ENCODE measurements around the gene EHMT1.

Gene EHMT1

DNA sequence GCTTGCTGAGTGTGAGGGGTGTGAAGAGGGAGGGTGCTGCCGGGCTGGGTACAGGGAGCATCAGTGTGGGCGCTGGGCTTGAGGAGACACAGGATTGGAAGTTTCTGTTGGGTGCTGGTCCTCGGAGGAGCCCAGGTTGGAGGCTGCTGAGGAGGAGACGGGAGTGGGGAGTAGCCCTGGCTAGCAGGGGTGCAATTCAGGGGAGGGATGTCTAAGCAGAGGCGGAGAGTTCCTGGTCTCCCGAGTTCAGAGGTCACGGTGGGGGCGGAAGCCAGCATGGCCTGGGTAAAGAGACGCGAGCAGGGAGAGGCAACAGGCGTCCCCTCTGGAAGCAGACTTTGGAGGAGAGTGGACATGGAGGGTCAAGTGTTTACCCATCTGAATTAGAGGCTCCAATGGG, 196.0 kb downstream of the EHMT1 start:
- DNase-seq, result no peak

- DNase-seq, result no peak
Measured at GRCh38 chr9:137815256-137816255, 196.8 kb downstream of the EHMT1 start.

DNA sequence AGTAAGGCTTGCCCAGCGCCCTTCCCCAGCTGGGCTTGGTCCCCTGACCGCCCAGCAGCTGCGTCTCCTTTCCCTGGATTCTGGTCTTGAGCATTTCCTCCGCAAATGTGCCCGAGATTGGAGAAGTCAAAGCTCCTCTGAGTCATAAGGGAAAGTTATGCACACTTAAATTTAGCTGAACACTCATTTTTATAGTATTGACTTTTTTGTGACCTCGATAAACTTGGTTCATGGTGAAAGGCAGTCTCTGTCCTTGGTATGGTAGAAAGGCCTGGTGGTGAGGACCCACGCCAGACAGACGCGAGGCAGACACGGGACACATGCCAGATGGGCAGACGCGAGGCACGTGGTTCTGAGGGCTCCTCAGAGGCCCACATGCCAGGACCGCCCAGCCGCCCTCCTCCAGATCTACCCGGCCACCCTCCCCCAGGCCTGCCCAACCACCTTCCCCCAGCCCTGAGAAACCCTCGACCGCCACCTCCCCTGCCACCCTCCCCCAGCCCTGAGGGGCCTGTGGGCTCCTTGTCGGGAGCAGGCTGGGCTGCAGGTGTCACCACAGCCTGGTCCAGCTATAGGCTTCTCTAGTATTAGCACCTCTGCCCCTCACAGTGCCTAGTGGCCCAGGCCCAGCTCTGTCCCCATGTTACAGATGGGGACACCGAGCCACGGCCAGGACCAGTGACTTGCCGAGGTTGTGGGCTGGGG, 197.9 kb downstream of the EHMT1 start:
- no peak for DNase-seq

GRCh38 chr9:137817236-137818200, 198.7 kb downstream of the EHMT1 start:
- no peak for DNase-seq

DNA sequence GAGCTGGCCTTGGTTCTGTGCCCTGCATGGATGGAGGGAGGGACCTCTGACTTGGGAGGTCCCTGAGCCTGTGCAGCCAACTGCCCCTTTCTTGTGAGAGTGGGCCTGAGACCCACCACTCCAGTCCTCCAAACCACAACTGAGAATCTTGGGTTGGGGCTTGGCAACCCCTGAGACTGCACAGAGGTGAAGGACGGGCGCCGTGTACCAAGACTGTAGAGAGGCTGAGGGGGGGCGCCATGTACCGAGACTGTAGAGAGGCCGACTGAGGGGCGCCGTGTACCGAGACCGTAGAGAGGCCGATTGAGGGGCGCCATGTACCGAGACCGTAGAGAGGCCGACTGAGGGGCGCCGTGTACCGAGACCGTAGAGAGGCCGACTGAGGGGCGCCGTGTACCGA, 199.5 kb downstream of the EHMT1 start:
- no peak for DNase-seq

DNA sequence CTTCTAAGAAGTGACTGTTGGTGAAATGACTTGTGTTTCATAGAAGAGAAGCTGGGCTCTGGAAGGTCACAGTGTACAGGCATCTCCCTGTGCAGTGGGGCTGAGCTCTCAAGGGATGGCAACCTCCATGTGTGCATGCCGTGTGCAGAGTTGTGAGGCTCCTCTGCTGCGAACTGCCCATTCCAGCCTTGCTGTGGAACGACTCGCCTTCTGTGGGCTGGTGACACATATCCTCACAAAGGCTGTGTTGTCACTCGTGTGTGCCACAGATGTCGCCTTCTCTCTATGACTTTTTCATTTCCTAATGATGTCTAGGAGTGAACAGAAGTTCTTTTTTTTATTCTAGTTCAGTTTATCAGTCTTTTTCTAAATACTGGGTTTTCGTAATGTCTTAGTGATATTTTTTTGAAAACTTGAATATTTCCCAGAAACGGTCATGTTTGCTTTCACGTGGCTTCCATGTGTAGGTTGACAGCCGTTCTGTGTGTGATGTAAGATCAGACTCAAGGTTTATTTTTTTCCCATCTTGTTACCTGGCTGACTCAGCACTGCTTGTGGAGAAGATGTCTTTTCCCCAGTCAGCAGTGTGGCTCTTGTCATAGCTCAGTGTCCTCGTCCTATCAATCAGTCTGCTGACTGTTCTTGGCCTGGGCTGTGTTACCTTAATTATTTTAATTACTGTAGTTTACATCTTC, 201.5 kb downstream of the EHMT1 start:
- DNase-seq, result no peak

DNA sequence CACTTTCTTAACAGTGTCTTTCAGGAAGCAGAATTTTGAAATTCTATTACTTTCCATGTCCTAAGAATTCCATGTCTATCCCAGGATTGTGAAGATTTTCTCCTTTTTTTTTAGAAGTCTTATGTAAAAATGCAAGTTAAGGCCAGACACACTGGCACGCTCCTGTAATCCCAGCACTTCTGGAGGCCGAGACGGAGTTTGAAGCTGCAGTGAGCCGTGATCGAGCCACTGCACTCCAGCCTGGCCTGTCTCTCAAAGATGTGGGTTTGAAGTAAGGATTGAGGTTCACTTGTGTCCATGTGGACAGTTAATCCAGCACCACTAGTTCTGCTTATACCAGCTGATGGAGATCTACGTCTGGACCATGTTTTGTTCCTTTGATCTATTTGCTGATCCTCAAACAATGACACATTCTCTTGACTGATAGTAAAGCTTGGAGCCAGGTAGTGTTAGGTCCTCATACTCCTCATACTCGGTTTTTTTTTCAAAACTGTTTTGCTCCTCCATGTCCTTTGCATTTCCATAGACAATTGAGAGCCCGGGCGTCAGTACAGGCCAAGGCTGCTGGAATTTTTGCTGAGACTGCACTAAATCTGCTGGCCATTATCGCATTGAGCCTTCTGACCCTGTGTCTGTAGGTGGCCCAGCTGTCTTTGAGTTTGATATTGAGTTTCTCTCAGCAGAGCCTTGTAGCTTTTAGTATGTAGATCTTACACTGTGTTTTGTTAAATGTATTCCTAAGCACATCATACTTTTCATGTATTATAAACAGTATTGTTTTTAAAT, 205.4 kb downstream of the EHMT1 start:
- DNase-seq, result no peak

DNA sequence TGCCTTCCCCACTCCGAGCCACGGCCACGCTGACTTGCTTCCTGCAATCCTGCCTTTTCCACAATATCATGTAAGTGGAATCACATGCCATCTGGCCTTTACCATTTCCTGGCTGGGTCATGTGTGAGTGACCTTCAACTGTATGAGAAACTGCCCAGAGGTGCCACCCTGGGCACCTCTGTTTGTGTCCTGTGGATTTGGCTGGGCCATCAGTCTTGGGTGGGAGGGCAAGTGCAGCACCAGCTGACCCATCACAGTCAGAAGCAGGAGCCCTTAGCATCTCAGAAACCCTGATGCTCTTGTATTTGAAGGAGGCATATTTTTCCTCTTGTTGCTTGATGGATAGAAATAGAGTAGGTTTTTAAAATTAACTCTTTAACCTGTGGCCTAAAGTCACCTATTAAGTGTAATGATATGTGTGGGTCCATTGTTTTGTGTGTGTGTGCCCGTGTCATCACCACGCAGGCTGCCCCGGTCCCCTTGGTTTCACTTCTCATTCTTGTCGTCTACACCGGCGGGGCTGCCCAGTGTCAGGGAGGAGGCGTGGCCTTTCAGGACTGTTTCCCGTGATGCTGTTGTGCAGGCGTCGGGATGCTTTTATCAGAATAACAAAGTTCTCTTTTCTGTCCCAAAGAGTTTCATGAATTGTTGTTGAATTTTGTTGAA, 206.7 kb downstream of the EHMT1 start:
- DNase-seq, result no peak

- no peak for DNase-seq
Measured at GRCh38 chr9:137827908-137828526, 209.2 kb downstream of the EHMT1 start.

DNA sequence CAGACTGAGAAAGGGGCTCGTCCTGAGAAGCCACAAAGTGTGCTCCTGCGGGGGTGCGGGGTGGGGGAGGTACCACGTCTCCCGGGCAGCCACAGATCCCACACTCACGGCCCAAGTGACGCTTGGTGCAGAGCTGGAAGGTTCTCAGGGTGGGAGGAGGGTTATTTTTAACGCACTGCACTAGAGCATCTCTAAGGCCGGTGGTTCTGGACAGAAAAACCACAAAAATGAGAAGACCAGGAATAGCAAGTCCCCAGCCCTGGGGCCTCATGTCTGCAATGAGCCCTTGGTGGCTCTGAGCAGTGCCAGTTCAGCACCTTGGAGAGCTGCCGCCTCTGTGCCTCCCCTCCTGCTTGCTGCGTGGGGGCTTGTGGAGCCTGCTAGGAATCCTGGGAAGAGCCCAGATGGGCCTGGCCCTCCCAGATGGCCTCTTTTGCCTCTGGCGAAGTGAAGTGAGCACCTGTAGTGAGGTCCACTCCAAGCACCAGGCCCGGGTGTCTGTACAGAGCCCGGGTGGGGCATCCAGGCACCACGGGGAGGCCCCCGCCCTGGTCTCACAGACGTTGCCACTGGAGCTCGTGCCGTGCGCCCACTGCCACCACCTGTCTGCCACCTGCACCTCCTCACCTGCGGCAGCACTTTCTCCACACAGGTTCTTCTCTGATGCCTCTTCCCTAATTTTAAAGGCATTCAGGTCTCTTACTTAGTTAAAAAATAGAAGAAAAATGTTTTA, 209.9 kb downstream of the EHMT1 start:
- no peak for DNase-seq

DNA sequence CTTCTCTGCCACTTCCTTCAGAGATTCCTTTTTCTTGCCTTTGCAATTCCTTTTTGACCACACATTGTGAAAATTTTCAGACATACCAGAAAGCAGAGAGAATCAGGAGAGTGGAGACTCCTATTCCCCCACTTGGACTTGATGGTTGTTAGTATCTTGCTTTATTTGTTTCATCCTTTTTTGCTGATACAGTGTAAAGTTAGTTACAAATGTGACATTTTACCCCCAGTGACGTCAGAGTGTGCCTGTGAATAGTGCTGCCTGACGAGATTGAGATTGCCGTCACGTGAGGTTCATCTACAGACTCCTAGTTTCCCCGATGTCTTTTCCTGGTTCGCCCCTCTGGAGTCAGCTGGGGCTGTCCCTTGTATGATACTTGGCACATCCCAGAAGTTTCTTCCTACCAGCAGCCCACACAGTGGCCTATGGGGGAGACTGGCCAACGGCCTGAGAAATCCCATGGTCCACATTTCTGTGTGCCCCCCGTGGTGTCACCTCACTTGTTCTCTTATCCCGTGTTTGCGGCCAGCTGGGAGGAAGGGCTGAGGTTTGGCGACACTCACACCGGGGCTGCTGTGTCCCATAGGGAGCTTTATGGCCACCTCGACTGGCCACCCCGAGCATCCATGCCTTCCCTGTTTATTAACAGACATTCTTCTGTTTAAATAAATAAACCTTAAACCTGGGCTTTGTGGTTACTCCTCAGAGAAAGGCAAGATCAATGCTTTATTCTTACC, 210.6 kb downstream of the EHMT1 start:
- DNase-seq, result no peak

DNA sequence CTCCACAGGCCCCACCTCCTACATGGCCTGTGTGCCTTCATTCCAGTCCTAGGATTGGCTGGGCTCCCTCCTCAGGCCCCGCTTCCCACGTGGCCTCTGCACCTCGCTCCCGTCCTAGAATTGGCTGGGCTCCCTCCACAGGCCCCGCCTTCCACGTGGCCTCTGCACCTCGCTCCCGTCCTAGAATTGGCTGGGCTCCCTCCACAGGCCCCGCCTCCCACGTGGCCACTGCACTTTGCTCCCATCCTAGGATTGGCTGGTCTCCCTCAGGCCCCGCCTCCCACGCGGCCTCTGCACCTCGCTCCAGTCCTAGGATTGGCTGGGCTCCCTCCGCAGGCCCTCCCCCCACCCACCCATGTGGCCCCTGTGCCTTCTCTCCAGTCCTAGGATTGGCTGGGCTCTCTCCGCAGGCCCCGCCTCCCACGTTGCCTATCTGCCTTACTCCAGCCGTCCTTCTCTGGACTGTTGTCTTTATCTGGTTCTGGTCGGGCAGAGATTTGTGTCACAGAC, 213.4 kb downstream of the EHMT1 start:
- no peak for DNase-seq

DNA sequence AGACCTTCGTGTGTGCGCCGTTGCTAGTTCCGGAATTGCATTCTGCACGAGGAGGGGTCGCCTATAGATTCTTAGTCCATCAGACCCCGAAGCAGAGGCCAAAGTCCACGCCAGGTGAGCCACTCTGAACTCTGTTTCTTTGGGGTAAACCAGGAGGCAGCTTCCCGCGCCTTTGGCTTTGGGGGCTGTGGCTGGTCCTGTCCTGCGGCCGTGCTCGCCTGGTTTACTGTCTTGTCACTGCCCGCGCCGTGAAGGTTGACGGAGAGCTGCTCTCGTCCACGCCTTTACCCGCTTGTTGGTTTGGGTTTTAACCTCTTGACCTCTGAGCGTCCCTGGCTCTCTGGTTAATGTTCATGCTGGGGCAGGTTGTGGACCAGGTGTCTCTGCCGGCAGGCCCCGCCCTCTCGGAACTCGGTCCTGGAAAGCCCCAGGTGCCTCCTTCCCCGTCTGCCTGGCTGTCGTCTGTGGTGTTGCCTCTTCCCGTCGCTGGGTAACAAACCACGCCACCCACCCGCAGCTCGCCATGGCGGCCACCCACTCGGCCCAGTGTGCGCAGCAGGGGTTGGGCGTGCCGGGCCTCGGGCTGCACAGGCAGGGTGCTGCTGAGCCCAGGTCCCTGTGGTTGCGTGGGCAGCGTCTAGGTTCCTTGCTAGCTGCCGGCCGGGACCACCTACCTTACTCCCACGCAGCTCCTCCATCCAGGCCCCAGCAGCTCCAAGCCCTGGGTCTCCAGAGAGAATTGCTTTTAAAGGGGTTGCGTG, 214.2 kb downstream of the EHMT1 start:
- DNase-seq, result no peak

DNA sequence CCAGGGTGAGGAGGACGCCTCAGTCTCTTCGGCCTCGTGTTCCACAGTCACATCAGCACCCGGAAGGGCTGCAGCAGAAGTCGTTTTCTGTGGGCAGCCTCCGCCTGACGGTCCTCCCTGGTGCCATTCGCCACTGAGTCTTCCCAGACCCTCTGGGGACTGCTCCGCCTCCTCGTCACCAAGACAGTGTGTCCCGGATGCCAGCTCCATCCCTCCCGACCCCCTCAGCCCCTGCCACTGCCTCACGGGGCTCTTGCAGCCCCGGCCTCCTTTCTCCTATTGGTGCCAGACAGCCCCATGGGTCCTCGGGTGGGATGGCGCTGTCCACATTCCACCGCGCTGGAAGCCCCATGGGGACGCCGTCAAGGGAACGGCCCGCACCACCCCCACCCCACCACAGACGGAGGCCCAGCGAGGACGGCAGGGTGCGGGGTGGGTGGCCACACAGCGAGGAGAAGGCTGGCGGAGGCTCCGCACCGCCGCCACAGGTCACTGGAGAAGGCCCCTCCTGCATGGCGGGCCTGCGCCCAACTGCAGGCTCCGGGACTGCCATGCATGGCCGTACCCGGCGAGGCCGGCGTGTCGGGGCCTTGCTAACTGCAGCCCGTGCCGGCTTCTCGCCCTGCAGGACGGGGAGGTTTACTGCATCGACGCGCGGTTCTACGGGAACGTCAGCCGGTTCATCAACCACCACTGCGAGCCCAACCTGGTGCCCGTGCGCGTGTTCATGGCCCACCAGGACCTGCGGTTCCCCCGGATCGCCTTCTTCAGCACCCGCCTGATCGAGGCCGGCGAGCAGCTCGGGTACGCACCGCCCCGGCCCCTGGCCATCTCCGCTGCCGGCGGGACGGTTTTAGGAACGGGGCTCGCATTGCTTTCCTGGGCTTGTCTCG, 215.2 kb downstream of the EHMT1 start:
- no peak for DNase-seq

DNA sequence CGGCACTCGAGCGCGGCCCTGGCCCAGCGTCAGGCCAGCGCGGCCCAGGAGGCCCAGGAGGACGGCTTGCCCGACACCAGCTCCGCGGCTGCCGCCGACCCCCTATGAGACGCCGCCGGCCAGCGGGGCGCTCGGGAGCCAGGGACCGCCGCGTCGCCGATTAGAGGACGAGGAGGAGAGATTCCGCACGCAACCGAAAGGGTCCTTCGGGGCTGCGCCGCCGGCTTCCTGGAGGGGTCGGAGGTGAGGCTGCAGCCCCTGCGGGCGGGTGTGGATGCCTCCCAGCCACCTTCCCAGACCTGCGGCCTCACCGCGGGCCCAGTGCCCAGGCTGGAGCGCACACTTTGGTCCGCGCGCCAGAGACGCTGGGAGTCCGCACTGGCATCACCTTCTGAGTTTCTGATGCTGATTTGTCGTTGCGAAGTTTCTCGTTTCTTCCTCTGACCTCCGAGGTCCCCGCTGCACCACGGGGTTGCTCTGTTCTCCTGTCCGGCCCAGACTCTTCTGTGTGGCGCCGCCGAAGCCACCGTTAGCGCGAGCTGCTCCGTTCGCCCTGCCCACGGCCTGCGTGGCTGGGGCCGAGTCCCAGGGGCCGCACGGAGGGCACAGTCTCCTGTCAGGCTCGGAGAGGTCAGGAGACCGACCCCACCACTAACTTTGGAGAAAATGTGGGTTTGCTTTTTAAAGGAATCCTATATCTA, 216.2 kb downstream of the EHMT1 start:
- DNase-seq, result no peak
